Measurements from ENCODE around the gene CPEB4. TPM values are rescaled to one million over a fixed set of nuclear protein-coding genes. Genes with fewer than 3 reads are reported as not detected.

The CPEB4 gene
- total and polyA plus RNA-seq, 2 of the 4 experiments (the other 2 are of a cell fraction): 7.8 to 22.6 TPM

DNA sequence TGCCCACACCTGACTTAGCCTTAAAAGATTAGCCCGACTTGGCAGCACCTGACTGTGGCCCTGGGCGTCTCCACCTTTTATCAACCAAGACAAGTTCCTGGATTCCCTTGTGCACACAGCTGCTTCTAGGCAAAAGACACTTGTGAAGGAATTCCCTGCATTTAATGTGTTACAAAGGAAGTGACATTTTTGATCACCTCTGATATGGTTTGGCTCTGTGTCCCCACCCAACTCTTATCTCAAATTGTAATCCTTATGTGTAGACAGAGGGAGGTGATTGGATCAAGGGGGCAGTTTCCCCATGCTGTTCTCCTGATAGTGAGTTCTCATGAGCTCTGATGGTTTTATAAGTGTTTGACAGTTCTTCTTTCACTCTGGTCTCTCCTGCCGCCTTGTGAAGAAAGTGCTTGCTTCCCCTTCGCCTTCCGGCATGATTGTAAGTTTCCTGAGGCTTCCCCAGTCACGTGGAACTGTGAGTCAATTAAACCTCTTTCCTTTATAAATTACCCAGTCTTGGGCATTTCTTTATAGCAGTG is 2.6 kb upstream of the CPEB4 start:
- peaks cover 2% of the 10 kb centered on the region; the same call in 1 of the 2 replicates for H3K4me1 ChIP-seq (ENCODE audit: control insufficient read depth, insufficient read depth, low read length)
- no peaks in the 10 kb centered on the region for H3K27me3 ChIP-seq (ENCODE audit: control insufficient read depth, insufficient read depth, low read length)
- 0 out of 2 replicates have a peak, but pooled peaks cover 7% of the 10 kb centered on the region for H4K20me1 ChIP-seq (ENCODE audit: insufficient read depth, low read length)
- DNase-seq (no peak), ATAC-seq (ENCODE audit: low read depth) (no peak)
- TF ChIP-seq BHLHE40 (IDR thresholded peaks at IDR 0.05; ENCODE audit: low read depth, low read length) (no peak), POLR2A (IDR thresholded peaks at IDR 0.05; ENCODE audit: low read depth, low read length) (no peak), CHD1 (IDR thresholded peaks at IDR 0.05; ENCODE audit: low read depth, low read length) (no peak), FOS (IDR thresholded peaks at IDR 0.05; ENCODE audit: low read depth, low read length) (no peak), RCOR1 (IDR thresholded peaks at IDR 0.05; ENCODE audit: insufficient replicate concordance, low read length) (no peak)
- CTCF ChIA-PET: interaction anchor here (0.6 kb wide), 1 partner anchor 19 kb away, joined by 3 read pairs; no protein-coding TSS in a partner anchor
- intact Hi-C loops (cut with micrococcal nuclease) (loop anchor here (5.0 kb wide), 1 partner anchor 123 kb away; no protein-coding TSS in a partner anchor), dilution Hi-C loops (cut with HindIII; ENCODE audit: low sequenced_read_pairs, unreplicated experiment) (no loop called here), in situ Hi-C loops (cut with MboI; ENCODE audit: low sequenced_read_pairs) (no loop called here)
- H3K9ac ChIP-seq (ENCODE audit: low read depth, low read length): no peak overlapping the region
- no peak overlapping the region for H4K8ac ChIP-seq (ENCODE audit: low read depth in 2 of 2, low read length in 2 of 2)
- no peak overlapping the region for H2BK20ac ChIP-seq (ENCODE audit: low read depth, low read length)
- no peak overlapping the region for H3K4me2 ChIP-seq (ENCODE audit: low read depth, low read length)
- H2AFZ ChIP-seq (replicated peaks; ENCODE audit: low read length, poor library complexity): no peak overlapping the region
- no peak overlapping the region for H3K4ac ChIP-seq (ENCODE audit: low read depth, low read length)
- POLR2A ChIA-PET (ENCODE audit: unreplicated experiment): no interaction called here
- no TSS peak for BruUV-seq (replicated peaks)
- no peak overlapping the region for H2BK5ac ChIP-seq (ENCODE audit: low read depth, low read length, poor library complexity, severe bottlenecking)
- no peak overlapping the region for H2BK15ac ChIP-seq (ENCODE audit: low read depth, low read length)
- H2BK120ac ChIP-seq (ENCODE audit: low read depth, low read length): no peak overlapping the region
- peaks cover 7 to 14% of the 10 kb centered on the region in 2 experiments; a peak in 3 of 4 replicates for H3K79me1 ChIP-seq (ENCODE audit: low read depth in 1 of 2, low read length in 2 of 2)
- no peak overlapping the region for H3K4me3 ChIP-seq (ENCODE audit: insufficient read depth, low read depth, low read length)
- H2AK9ac ChIP-seq (replicated peaks; ENCODE audit: low read depth, low read length, poor library complexity): no peak overlapping the region
- H4K91ac ChIP-seq (ENCODE audit: insufficient read depth, low read depth, low read length): no peak overlapping the region
- H3K56ac ChIP-seq (ENCODE audit: extremely low read depth, insufficient read depth, low read length): no peak overlapping the region
- WGBS, 2 experiments (ENCODE audit: extremely low coverage in 2 of 2, insufficient read length in 1 of 2): no CpG with 5 or more reads among the region's 6 CpGs
- H2AK5ac ChIP-seq (ENCODE audit: low read depth, low read length): no peak overlapping the region
- no peak overlapping the region for H4K5ac ChIP-seq (ENCODE audit: low read depth, low read length)
- no peak overlapping the region for H3K14ac ChIP-seq (replicated peaks; ENCODE audit: low read depth, low read length)
- no peak overlapping the region for H3K18ac ChIP-seq (ENCODE audit: low read depth, low read length)
- H3K23ac ChIP-seq (ENCODE audit: low read depth, low read length): no peak overlapping the region
- no peaks in the 10 kb centered on the region for H3K9me3 ChIP-seq (ENCODE audit: control insufficient read depth, insufficient read depth, low read length)
- peaks cover 5% of the 10 kb centered on the region; the same call in 1 of the 2 replicates for H3K9me1 ChIP-seq (ENCODE audit: insufficient read depth, low read length)
- H3K36me3 ChIP-seq (ENCODE audit: control insufficient read depth, insufficient read depth, low read length): no peaks in the 10 kb centered on the region
- no peak overlapping the region for H3K27ac ChIP-seq (ENCODE audit: insufficient read depth, low read length)

Measured in IMR-90 (cell line).